GM23248 (cell line): ENCODE data around the gene CFAP74.

ENCODE experiments used
- EZH2 ChIP-seq: fragments of 200-600 bp; sonication (generic); IDR thresholded peaks from 2 replicates; pipeline ENCODE4 v1.6.1; 2018; ENCODE audit warnings: antibody characterized with exemption, mild to moderate bottlenecking; ENCODE audit not compliant: insufficient read depth, poor library complexity, severe bottlenecking
- EZH2phosphoT487 ChIP-seq: fragments of 200-600 bp; sonication (generic); IDR thresholded peaks from 2 replicates; pipeline ENCODE4 v1.6.1; 2018; ENCODE audit warnings: antibody characterized with exemption, moderate library complexity, mild to moderate bottlenecking, low read depth; ENCODE audit not compliant: insufficient read depth

GRCh38 chr1:1903224-1903623 lies 100.4 kb downstream of the CFAP74 start:
- TF ChIP-seq EZH2 (no peak), EZH2phosphoT487 (no peak)
